PC-9 (cell line): ENCODE measurements around the gene CFAP210.
"Not testable (repeated sequence)": the region's sequence is repeated elsewhere in the genome, so short reads cannot be mapped to it uniquely, and the experiment has no call there.

Source experiments
- CTCF ChIP-seq: fragments of 200-600 bp; sonication (generic); conservative IDR thresholded peaks from 2 replicates; pipeline ENCODE4 v1.6.1; 2017; ENCODE audit warnings: mixed run types, antibody characterized with exemption, mild to moderate bottlenecking, moderate library complexity
- EZH2 ChIP-seq: fragments of 200-600 bp; sonication (generic); IDR thresholded peaks from 2 replicates; pipeline ENCODE4 v1.8.0; 2017; ENCODE audit warnings: antibody characterized with exemption, low read depth

GRCh38 chr2:169615982-169616381 lies 78.2 kb downstream of the CFAP210 start:
- not testable (repeated sequence) for TF ChIP-seq CTCF, EZH2
